GM15510 (cell line): ENCODE data around the gene SPATA17.

Experiments
- POLR2A ChIP-seq: IDR thresholded peaks from 3 replicates; pipeline ENCODE4 v1.6.1; 2011; ENCODE audit warnings: borderline replicate concordance; ENCODE audit not compliant: insufficient read length; ENCODE audit errors: extremely low read depth

SPATA17 gene

GRCh38 chr1:217776693-217777092 is 145.5 kb downstream of the SPATA17 start:
- TF ChIP-seq POLR2A = no peak

- TF ChIP-seq POLR2A = no peak
These were observed 149.9 kb downstream of the SPATA17 start for GRCh38 chr1:217781056-217781455.

- no peak for TF ChIP-seq POLR2A
These were observed 159.9 kb downstream of the SPATA17 start for GRCh38 chr1:217791091-217791490.

GRCh38 chr1:217805792-217806191 is 174.6 kb downstream of the SPATA17 start:
- no peak for TF ChIP-seq POLR2A

- no peak for TF ChIP-seq POLR2A
These were observed 181.0 kb downstream of the SPATA17 start for GRCh38 chr1:217812175-217812574.

- no peak for TF ChIP-seq POLR2A
These were observed 181.9 kb downstream of the SPATA17 start for GRCh38 chr1:217813031-217813430.

GRCh38 chr1:217837691-217838090 is 206.5 kb downstream of the SPATA17 start:
- TF ChIP-seq POLR2A = no peak

GRCh38 chr1:217839161-217839560 is 208.0 kb downstream of the SPATA17 start:
- no peak for TF ChIP-seq POLR2A

GRCh38 chr1:217846733-217847132 is 215.6 kb downstream of the SPATA17 start:
- TF ChIP-seq POLR2A = no peak

GRCh38 chr1:217847643-217848042 is 216.5 kb downstream of the SPATA17 start:
- no peak for TF ChIP-seq POLR2A

- no peak for TF ChIP-seq POLR2A
These were observed 225.3 kb downstream of the SPATA17 start for GRCh38 chr1:217856342-217857034.

GRCh38 chr1:217857061-217857460 is 225.9 kb downstream of the SPATA17 start:
- TF ChIP-seq POLR2A = no peak

GRCh38 chr1:217861658-217862057 is 230.5 kb downstream of the SPATA17 start:
- TF ChIP-seq POLR2A = no peak

GRCh38 chr1:217867446-217867995 is 236.4 kb downstream of the SPATA17 start:
- TF ChIP-seq POLR2A = no peak

GRCh38 chr1:217871955-217872354 is 240.8 kb downstream of the SPATA17 start:
- TF ChIP-seq POLR2A = no peak

- no peak for TF ChIP-seq POLR2A
These were observed 244.1 kb downstream of the SPATA17 start for GRCh38 chr1:217875229-217875628.

GRCh38 chr1:217876401-217876800 is 245.3 kb downstream of the SPATA17 start:
- TF ChIP-seq POLR2A = no peak

GRCh38 chr1:217876896-217877295 is 245.8 kb downstream of the SPATA17 start:
- no peak for TF ChIP-seq POLR2A

- no peak for TF ChIP-seq POLR2A
These were observed 250.0 kb downstream of the SPATA17 start for GRCh38 chr1:217881131-217881543.
